HepG2 (cell line): Measurements from ENCODE around the gene PHB1. TPM values are rescaled to one million over a fixed set of nuclear protein-coding genes. Genes with fewer than 3 reads are reported as not detected.

Source experiments
- ARHGAP35 ChIP-seq: sonication (generic); formaldehyde crosslinking; IDR thresholded peaks from 2 replicates; pipeline ENCODE4 v1.9.0; 2022; ENCODE audit warnings: mild to moderate bottlenecking, inconsistent platforms, moderate library complexity, missing genetic modification reagents, borderline replicate concordance
- ARNT ChIP-seq: fragments of 450-650 bp; IDR thresholded peaks from 2 replicates; pipeline ENCODE4 v1.6.1; 2017
- BRD4 ChIP-seq: sonication (generic); formaldehyde crosslinking; IDR thresholded peaks from 2 replicates; pipeline ENCODE4 v1.4.0; 2020; ENCODE audit warnings: missing genetic modification reagents
- PATZ1 ChIP-seq: sonication (generic); formaldehyde crosslinking; IDR thresholded peaks from 2 replicates; pipeline ENCODE4 v1.4.0; 2020; ENCODE audit warnings: missing genetic modification reagents
- POGK ChIP-seq: sonication (generic); formaldehyde crosslinking; conservative IDR thresholded peaks from 2 replicates; pipeline ENCODE4 v1.8.0; 2022; ENCODE audit warnings: mild to moderate bottlenecking, moderate library complexity, missing genetic modification reagents
- REXO4 ChIP-seq: sonication (generic); formaldehyde crosslinking; IDR thresholded peaks from 2 replicates; pipeline ENCODE4 v1.8.0; 2022; ENCODE audit warnings: missing genetic modification reagents, mild to moderate bottlenecking, borderline replicate concordance
- SKIL ChIP-seq: sonication (generic); formaldehyde crosslinking; IDR thresholded peaks from 2 replicates; pipeline ENCODE4 v1.8.0; 2022; ENCODE audit warnings: missing genetic modification reagents, mild to moderate bottlenecking, moderate library complexity, borderline replicate concordance
- SMC3 ChIP-seq: IDR thresholded peaks from 2 replicates; pipeline ENCODE4 v1.6.1; 2011; ENCODE audit warnings: low read length, improper control_type of control experiment
- SNAPC4 ChIP-seq: sonication (generic); formaldehyde crosslinking; IDR thresholded peaks from 2 replicates; pipeline ENCODE4 v1.4.0; 2020; ENCODE audit warnings: mild to moderate bottlenecking, missing genetic modification reagents
- TCF7 ChIP-seq: sonication (generic); IDR thresholded peaks from 2 replicates; pipeline ENCODE4 v1.6.1; 2016; ENCODE audit warnings: antibody characterized with exemption, low read depth
- TEAD3 ChIP-seq: optimal IDR thresholded peaks from 2 replicates; pipeline ENCODE3; 2016; ENCODE audit warnings: borderline replicate concordance
- ZBTB7A ChIP-seq: sonication (generic); formaldehyde crosslinking; IDR thresholded peaks from 2 replicates; pipeline ENCODE4 v1.8.0; 2022; ENCODE audit warnings: mild to moderate bottlenecking, missing genetic modification reagents
- ZFP36 ChIP-seq: fragments of 150-350 bp; IDR thresholded peaks from 2 replicates; pipeline ENCODE4 v1.6.1; 2018; ENCODE audit warnings: borderline replicate concordance, low read length, low read depth; ENCODE audit not compliant: partially characterized antibody
- ZNF275 ChIP-seq: sonication (generic); formaldehyde crosslinking; IDR thresholded peaks from 2 replicates; pipeline ENCODE4 v1.8.0; 2022; ENCODE audit warnings: missing genetic modification reagents, mild to moderate bottlenecking, inconsistent platforms, borderline replicate concordance
- ZNF629 ChIP-seq: sonication (generic); formaldehyde crosslinking; conservative IDR thresholded peaks from 2 replicates; pipeline ENCODE4 v1.5.0; 2020; ENCODE audit warnings: missing genetic modification reagents
- polyA plus RNA-seq, 8 experiments: library from polyadenylated mRNA; depleted of rRNA in 3 of 8; stranded (reverse) in 7 of 8; unstranded in 1 of 8; fragments of >200 nt; fragmentation: Illumina TruSeq in 4 of 8; extraction: Trizol in 4 of 8; gene quantifications; 2 replicates each; pipeline versions ENCODE4 v1.2.1 to v1.2.3, GENCODE V29; 2011 to 2016; ENCODE audit warnings: low read depth in 4 of 8, missing spikeins in 1 of 8, mixed read lengths in 1 of 8; ENCODE audit not compliant: insufficient read depth in 1 of 8
- total RNA-seq, 5 experiments: library from RNA; depleted of rRNA; stranded (reverse); fragments of >200 nt; fragmentation: Illumina TruSeq; extraction: Trizol; gene quantifications; 2 replicates each; pipeline ENCODE4 v1.2.3, GENCODE V29; 2016; ENCODE audit warnings: low read depth in 1 of 5

The PHB1 gene
- total and polyA plus RNA-seq, 2 of the 13 experiments (the other 11 are each of a cell fraction or from before 2014, with no cell fraction given) = 515 to 688 TPM

- TF ChIP-seq SNAPC4 (CRISPR knock-in tag) (no peak), BRD4 (no peak), PATZ1 (CRISPR knock-in tag) (peak; percentile 61; the same call in 1 of the 2 replicates), ZBTB7A (CRISPR knock-in tag) (no peak), ZFP36 (peak; percentile 37), ARNT (no peak), ZNF629 (CRISPR knock-in tag) (no peak), REXO4 (CRISPR knock-in tag) (no peak), TCF7 (peak; percentile 18; the same call in 1 of the 2 replicates), SMC3 (no peak), TEAD3 (CRISPR knock-in tag) (peak; percentile 31), ARHGAP35 (no peak), SKIL (CRISPR knock-in tag) (no peak), POGK (CRISPR knock-in tag) (no peak), ZNF275 (no peak)
Observed at GRCh38 chr17:49439673-49440571, 25.2 kb upstream of the PHB1 start (continued).
